Mesenchymal stem cell (in vitro differentiated cells and primary cell): Measurements from ENCODE around the gene RBM19.

Experiments
- DNase-seq: peaks from one replicate; pipeline ENCODE4 v3.0.0-alpha.2; 2013
- H2AFZ ChIP-seq: one replicate; pipeline ENCODE4 v1.6.1; 2013; ENCODE audit warnings: low read depth, mild to moderate bottlenecking, control low read depth, inconsistent platforms, low read length, moderate library complexity
- H2AK5ac ChIP-seq: 2 replicates; pipeline ENCODE4 v1.6.1; 2013; ENCODE audit warnings: low read length, moderate library complexity, mild to moderate bottlenecking, inconsistent platforms; ENCODE audit not compliant: severe bottlenecking
- H2BK120ac ChIP-seq: one replicate; pipeline ENCODE4 v1.6.1; 2013; ENCODE audit warnings: low read depth, mild to moderate bottlenecking, inconsistent platforms, low read length, moderate library complexity
- H2BK12ac ChIP-seq, 2 experiments: one replicate each; pipeline ENCODE4 v1.6.1; 2013; ENCODE audit warnings: inconsistent platforms in 2 of 2, low read length in 2 of 2, mild to moderate bottlenecking in 2 of 2, moderate library complexity in 2 of 2, control low read depth in 1 of 2
- H2BK15ac ChIP-seq: one replicate; pipeline ENCODE4 v1.6.1; 2013; ENCODE audit warnings: mild to moderate bottlenecking, low read depth, inconsistent platforms; ENCODE audit not compliant: poor library complexity, severe bottlenecking
- H2BK5ac ChIP-seq: 2 replicates; pipeline ENCODE4 v1.6.1; 2013; ENCODE audit warnings: low read depth, mild to moderate bottlenecking, low read length, control low read depth, inconsistent platforms; ENCODE audit not compliant: poor library complexity, severe bottlenecking
- H3K14ac ChIP-seq, 2 experiments: one replicate each; pipeline ENCODE4 v1.6.1; 2013; ENCODE audit warnings: inconsistent platforms in 2 of 2, low read length in 2 of 2, control low read depth in 1 of 2, mild to moderate bottlenecking in 1 of 2, moderate library complexity in 1 of 2
- H3K18ac ChIP-seq, 2 experiments: one replicate each; pipeline ENCODE4 v1.6.1; 2013; ENCODE audit warnings: inconsistent platforms in 2 of 2, low read length in 2 of 2, control low read depth in 1 of 2, low read depth in 1 of 2, mild to moderate bottlenecking in 1 of 2
- H3K23ac ChIP-seq, 2 experiments: one replicate each; pipeline ENCODE4 v1.6.1; 2013; ENCODE audit warnings: inconsistent platforms in 2 of 2, low read length in 2 of 2, mild to moderate bottlenecking in 2 of 2, moderate library complexity in 2 of 2, control low read depth in 1 of 2
- H3K27ac ChIP-seq: 2 replicates; pipeline ENCODE4 v1.5.1; 2013; ENCODE audit warnings: mild to moderate bottlenecking, moderate library complexity, low read length, control low read depth, inconsistent platforms; ENCODE audit not compliant: poor library complexity, severe bottlenecking
- H3K27me3 ChIP-seq, 2 experiments: 2 replicates each; pipeline versions ENCODE4 v1.6.1 to v1.7.0; 2013; ENCODE audit warnings: low read length in 2 of 2, mild to moderate bottlenecking in 2 of 2, moderate library complexity in 2 of 2, control low read depth in 1 of 2, inconsistent platforms in 1 of 2; ENCODE audit not compliant: control insufficient read depth in 1 of 2, insufficient read depth in 1 of 2
- H3K36me3 ChIP-seq, 2 experiments: 2 replicates each; pipeline versions ENCODE4 v1.6.1 to v1.7.0; 2013; ENCODE audit warnings: low read length in 2 of 2, control low read depth in 1 of 2, inconsistent platforms in 1 of 2, low read depth in 1 of 2, mild to moderate bottlenecking in 1 of 2; ENCODE audit not compliant: insufficient read depth in 2 of 2, control insufficient read depth in 1 of 2
- H3K4ac ChIP-seq, 2 experiments: one replicate each; pipeline ENCODE4 v1.6.1; 2013; ENCODE audit warnings: inconsistent platforms in 2 of 2, low read length in 2 of 2, mild to moderate bottlenecking in 2 of 2, moderate library complexity in 2 of 2, control low read depth in 1 of 2, low read depth in 1 of 2
- H3K4me1 ChIP-seq: 2 replicates; pipeline ENCODE4 v1.6.1; 2013; ENCODE audit warnings: low read depth, low read length, control low read depth; ENCODE audit not compliant: control insufficient read depth, insufficient read depth
- H3K4me2 ChIP-seq: 2 replicates; pipeline ENCODE4 v1.6.1; 2013; ENCODE audit warnings: low read length, mild to moderate bottlenecking, inconsistent platforms; ENCODE audit not compliant: poor library complexity, severe bottlenecking
- H3K4me3 ChIP-seq, 2 experiments: 2 replicates each; pipeline versions ENCODE4 v1.5.1 to v1.7.0; 2013; ENCODE audit warnings: low read length in 2 of 2, mild to moderate bottlenecking in 2 of 2, control low read depth in 1 of 2, low read depth in 1 of 2; ENCODE audit not compliant: insufficient read depth in 1 of 2
- H3K79me1 ChIP-seq: replicated peaks from 2 replicates; pipeline ENCODE4 v1.6.1; 2013; ENCODE audit warnings: mild to moderate bottlenecking, control low read depth, low read length, inconsistent platforms; ENCODE audit not compliant: poor library complexity, severe bottlenecking
- H3K9ac ChIP-seq: 2 replicates; pipeline ENCODE4 v1.7.0; 2013; ENCODE audit warnings: mild to moderate bottlenecking, low read length, moderate library complexity
- H3K9me3 ChIP-seq: 2 replicates; pipeline ENCODE4 v1.7.0; 2013; ENCODE audit warnings: mild to moderate bottlenecking, low read length; ENCODE audit not compliant: control insufficient read depth
- H4K8ac ChIP-seq: one replicate; pipeline ENCODE4 v1.6.1; 2013; ENCODE audit warnings: inconsistent platforms, mild to moderate bottlenecking, low read length, moderate library complexity
- H4K91ac ChIP-seq: one replicate; pipeline ENCODE4 v1.6.1; 2013; ENCODE audit warnings: mild to moderate bottlenecking, low read length, inconsistent platforms
- WGBS: methylation state at CpG from one replicate; pipeline ENCODE4 v1.1.7; 2013; ENCODE audit warnings: mixed read lengths; 5-methylcytosine and 5-hydroxymethylcytosine counted together

The RBM19 gene

GRCh38 chr12:113870890-113871289 is 95.2 kb downstream of the RBM19 start:
- Histone ChIP-seq H2BK15ac (no peak overlapping the region), H3K9me3 (no peaks in the 10 kb centered on the region), H3K4me2 (no peak overlapping the region), H4K91ac (no peak overlapping the region), H3K18ac (no peak overlapping the region), H2AFZ (no peak overlapping the region), H4K8ac (no peak overlapping the region), H3K79me1 (peaks cover 2% of the 10 kb centered on the region), H3K4me3 (no peak overlapping the region), H3K27me3 (no peaks in the 10 kb centered on the region), H3K23ac (no peak overlapping the region), H2BK5ac (no peak overlapping the region), H2AK5ac (no peak overlapping the region), H3K4ac (no peak overlapping the region), H3K4me1 (peaks cover 7% of the 10 kb centered on the region), H2BK120ac (no peak overlapping the region), H2BK12ac (no peak overlapping the region), H3K27ac (no peak overlapping the region), H3K36me3 (peaks cover 8 to 17% of the 10 kb centered on the region in 2 experiments), H3K14ac (no peak overlapping the region), H3K9ac (no peak overlapping the region)
- 90% methylated on average over 1 of the region's 2 CpGs for WGBS
- no peak for DNase-seq

GRCh38 chr12:113870035-113870434 is 96.1 kb downstream of the RBM19 start:
- Histone ChIP-seq H2BK15ac (no peak overlapping the region), H3K9me3 (no peaks in the 10 kb centered on the region), H2BK5ac (no peak overlapping the region), H3K27ac (no peak overlapping the region), H3K9ac (no peak overlapping the region), H3K4me2 (no peak overlapping the region), H3K36me3 (peaks cover 8 to 17% of the 10 kb centered on the region in 2 experiments), H3K4me3 (no peak overlapping the region), H2AK5ac (no peak overlapping the region), H2AFZ (no peak overlapping the region), H3K4ac (no peak overlapping the region), H4K8ac (no peak overlapping the region), H2BK120ac (no peak overlapping the region), H3K14ac (no peak overlapping the region), H3K4me1 (peaks cover 5% of the 10 kb centered on the region), H3K27me3 (no peaks in the 10 kb centered on the region), H2BK12ac (no peak overlapping the region), H3K18ac (no peak overlapping the region), H4K91ac (no peak overlapping the region), H3K23ac (no peak overlapping the region), H3K79me1 (peaks cover 2% of the 10 kb centered on the region)
- 93% methylated on average over 8 of the region's 8 CpGs for WGBS
- DNase-seq: no peak

- Histone ChIP-seq H4K8ac (no peak overlapping the region), H3K4me1 (peaks cover 6% of the 10 kb centered on the region), H3K36me3 (peaks cover 5 to 8% of the 10 kb centered on the region in 2 experiments), H2BK15ac (no peak overlapping the region), H3K4me3 (no peak overlapping the region), H3K9me3 (no peaks in the 10 kb centered on the region), H2AFZ (no peak overlapping the region), H3K27ac (no peak overlapping the region), H3K4ac (no peak overlapping the region), H3K9ac (no peak overlapping the region), H2AK5ac (no peak overlapping the region), H3K14ac (no peak overlapping the region), H3K4me2 (no peak overlapping the region), H3K23ac (no peak overlapping the region), H3K18ac (no peak overlapping the region), H4K91ac (no peak overlapping the region), H2BK5ac (no peak overlapping the region), H2BK120ac (no peak overlapping the region), H3K79me1 (peaks cover 3% of the 10 kb centered on the region), H3K27me3 (no peaks in the 10 kb centered on the region), H2BK12ac (no peak overlapping the region)
- DNase-seq: no peak
- WGBS: 100% methylated on average over 2 of the region's 3 CpGs
These were observed 97.8 kb downstream of the RBM19 start for GRCh38 chr12:113868365-113868764.

GRCh38 chr12:113867258-113867657 is 98.9 kb downstream of the RBM19 start:
- no peak overlapping the region for H3K18ac ChIP-seq
- DNase-seq: peak; percentile 34
- no peak overlapping the region for H3K4ac ChIP-seq
- no peak overlapping the region for H3K23ac ChIP-seq
- peaks cover 5 to 8% of the 10 kb centered on the region in 2 experiments for H3K36me3 ChIP-seq
- no peak overlapping the region for H2BK15ac ChIP-seq
- H3K4me1 ChIP-seq: peaks cover 15% of the 10 kb centered on the region
- no peak overlapping the region for H2BK5ac ChIP-seq
- no peak overlapping the region for H2BK12ac ChIP-seq
- H3K9me3 ChIP-seq: no peaks in the 10 kb centered on the region
- no peak overlapping the region for H3K9ac ChIP-seq
- no peak overlapping the region for H4K8ac ChIP-seq
- no peak overlapping the region for H2BK120ac ChIP-seq
- no peak overlapping the region for H2AFZ ChIP-seq
- no peak overlapping the region for H2AK5ac ChIP-seq
- no peak overlapping the region for H3K27ac ChIP-seq
- H4K91ac ChIP-seq: no peak overlapping the region
- H3K4me2 ChIP-seq: no peak overlapping the region
- peaks cover 3% of the 10 kb centered on the region for H3K79me1 ChIP-seq
- 72% methylated on average over 4 of the region's 6 CpGs for WGBS
- no peak overlapping the region for H3K14ac ChIP-seq
- no peaks in the 10 kb centered on the region for H3K27me3 ChIP-seq
- no peak overlapping the region for H3K4me3 ChIP-seq
